ENCODE results near the gene FOSL2.

GRCh38 chr2:28438532-28439063, 45.9 kb downstream of the FOSL2 start:
- TF ChIP-seq, protein P1, sequence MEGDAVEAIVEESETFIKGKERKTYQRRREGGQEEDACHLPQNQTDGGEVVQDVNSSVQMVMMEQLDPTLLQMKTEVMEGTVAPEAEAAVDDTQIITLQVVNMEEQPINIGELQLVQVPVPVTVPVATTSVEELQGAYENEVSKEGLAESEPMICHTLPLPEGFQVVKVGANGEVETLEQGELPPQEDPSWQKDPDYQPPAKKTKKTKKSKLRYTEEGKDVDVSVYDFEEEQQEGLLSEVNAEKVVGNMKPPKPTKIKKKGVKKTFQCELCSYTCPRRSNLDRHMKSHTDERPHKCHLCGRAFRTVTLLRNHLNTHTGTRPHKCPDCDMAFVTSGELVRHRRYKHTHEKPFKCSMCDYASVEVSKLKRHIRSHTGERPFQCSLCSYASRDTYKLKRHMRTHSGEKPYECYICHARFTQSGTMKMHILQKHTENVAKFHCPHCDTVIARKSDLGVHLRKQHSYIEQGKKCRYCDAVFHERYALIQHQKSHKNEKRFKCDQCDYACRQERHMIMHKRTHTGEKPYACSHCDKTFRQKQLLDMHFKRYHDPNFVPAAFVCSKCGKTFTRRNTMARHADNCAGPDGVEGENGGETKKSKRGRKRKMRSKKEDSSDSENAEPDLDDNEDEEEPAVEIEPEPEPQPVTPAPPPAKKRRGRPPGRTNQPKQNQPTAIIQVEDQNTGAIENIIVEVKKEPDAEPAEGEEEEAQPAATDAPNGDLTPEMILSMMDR (IDR thresholded peaks at IDR 0.05): no peak
- no peak for TF ChIP-seq EZH2 (IDR thresholded peaks at IDR 0.05; ENCODE audit: borderline replicate concordance, insufficient read depth, low read depth, low read length, poor library complexity, severe bottlenecking)
